HepG2 (cell line): Measurements from ENCODE around the gene SYNGR1. TPM values are rescaled to one million over a fixed set of nuclear protein-coding genes. Genes with fewer than 3 reads are reported as not detected.

Source experiments
- ATAC-seq: fragments of 200-7000 bp; cut with Tn5 transposase; 3 replicates; pipeline ENCODE4 v1.9.1; 2020; ENCODE audit warnings: mild to moderate bottlenecking, moderate library complexity
- BruUV-seq: library from RNA; stranded (reverse); fragments of 400-500 nt; replicated peaks from 2 replicates; lab custom pipeline; 2021; lab: Mats Ljungman, UMichigan
- CTCF ChIA-PET: fragments of 300-600 bp; formaldehyde crosslinking; extraction: SDS; loops from one replicate; lab custom pipeline; 2021; ENCODE audit warnings: low total read pairs, inconsistent platforms, low intra/inter-chr PET ratio; lab: Yijun Ruan, JAX
- POLR2A ChIA-PET: fragments of 350-600 bp; sonication (Branson Sonifier 250); formaldehyde crosslinking; loops from one replicate; lab custom pipeline; 2020; ENCODE audit warnings: antibody characterized with exemption, inconsistent platforms; lab: Yijun Ruan, JAX
- DNase-seq: peaks from one replicate; pipeline ENCODE4 v3.0.0-alpha.2; 2015; ENCODE audit warnings: low spot score
- FAIRE-seq: peaks from 3 replicates; lab custom pipeline; 2011; peaks lifted over from hg19 to GRCh38; lab: Jason Lieb, UNC
- H2AFZ ChIP-seq: one replicate; pipeline ENCODE4 v1.6.1; 2011; ENCODE audit warnings: low read length, inconsistent platforms
- H3K27ac ChIP-seq: fragments of 300-600 bp; 3 replicates; pipeline ENCODE4 v1.8.0; 2011; ENCODE audit warnings: mixed run types, mild to moderate bottlenecking, mixed read lengths, low read length, inconsistent platforms; ENCODE audit not compliant: insufficient read depth; ENCODE audit errors: extremely low read length
- H3K27me3 ChIP-seq, 2 experiments: fragments of 200-600 bp in 1 of 2; 2 replicates in 1 of 2; 3 replicates in 1 of 2; pipeline versions ENCODE4 v1.6.0 to v1.8.0; 2011; ENCODE audit warnings: low read length in 2 of 2, mild to moderate bottlenecking in 2 of 2, moderate library complexity in 2 of 2, inconsistent platforms in 1 of 2; ENCODE audit not compliant: insufficient read depth in 2 of 2, control insufficient read depth in 1 of 2
- H3K36me3 ChIP-seq, 2 experiments: fragments of 200-600 bp in 1 of 2; replicated peaks in 1 of 2; 2 replicates in 1 of 2; 3 replicates in 1 of 2; pipeline versions ENCODE4 v1.5.1 to v1.8.0; 2011; ENCODE audit warnings: low read length in 2 of 2, inconsistent platforms in 1 of 2; ENCODE audit not compliant: insufficient read depth in 2 of 2, control insufficient read depth in 1 of 2
- H3K4me1 ChIP-seq: 2 replicates; pipeline ENCODE4 v1.5.1; 2012; ENCODE audit warnings: low read length, inconsistent platforms; ENCODE audit not compliant: insufficient read depth
- H3K4me2 ChIP-seq: 2 replicates; pipeline ENCODE4 v1.6.0; 2011; ENCODE audit warnings: low read depth, low read length, inconsistent platforms
- H3K4me3 ChIP-seq, 3 experiments: fragments of 200-600 bp in 1 of 3; sonication (generic), shearing (Covaris generic) in 1 of 3; replicated peaks in 1 of 3; 2 replicates each; pipeline ENCODE4 v1.5.1; 2011 to 2016; ENCODE audit warnings: low read length in 3 of 3, inconsistent platforms in 2 of 3, low read depth in 2 of 3, mild to moderate bottlenecking in 2 of 3, control low read depth in 1 of 3, mixed read lengths in 1 of 3; ENCODE audit not compliant: insufficient read depth in 1 of 3
- H3K79me2 ChIP-seq: one replicate; pipeline ENCODE4 v1.6.1; 2011; ENCODE audit warnings: low read length, inconsistent platforms; ENCODE audit not compliant: insufficient read depth
- H3K9ac ChIP-seq: 2 replicates; pipeline ENCODE4 v1.6.0; 2011; ENCODE audit warnings: mild to moderate bottlenecking, low read depth, low read length, inconsistent platforms; ENCODE audit not compliant: insufficient read depth
- H3K9me3 ChIP-seq: 2 replicates; pipeline ENCODE4 v1.5.1; 2012; ENCODE audit warnings: mild to moderate bottlenecking, low read length
- H4K20me1 ChIP-seq: 2 replicates; pipeline ENCODE4 v1.6.0; 2011; ENCODE audit warnings: inconsistent platforms, mild to moderate bottlenecking, low read length, moderate library complexity; ENCODE audit not compliant: insufficient read depth
- ATF5 ChIP-seq: sonication (generic); formaldehyde crosslinking; IDR thresholded peaks from 2 replicates; pipeline ENCODE4 v1.4.0; 2020; ENCODE audit warnings: mild to moderate bottlenecking, low read depth, missing genetic modification reagents
- CREBL2 ChIP-seq: sonication (generic); formaldehyde crosslinking; IDR thresholded peaks from 2 replicates; pipeline ENCODE4 v1.8.1; 2023; ENCODE audit warnings: missing genetic modification reagents, mild to moderate bottlenecking, borderline replicate concordance
- FUBP1 ChIP-seq: sonication (generic); formaldehyde crosslinking; IDR thresholded peaks from 2 replicates; pipeline ENCODE4 v1.5.1; 2020; ENCODE audit warnings: missing genetic modification reagents, mild to moderate bottlenecking, borderline replicate concordance
- HDAC6 ChIP-seq: fragments of 200-600 bp; sonication (generic); IDR thresholded peaks from 2 replicates; pipeline ENCODE4 v1.7.0; 2017; ENCODE audit warnings: mild to moderate bottlenecking, antibody characterized with exemption, low read length, low read depth
- HINFP ChIP-seq: sonication (generic); formaldehyde crosslinking; IDR thresholded peaks from 2 replicates; pipeline ENCODE4 v1.4.0; 2020; ENCODE audit warnings: low read depth, mild to moderate bottlenecking, missing genetic modification reagents
- KDM1A ChIP-seq: IDR thresholded peaks from 2 replicates; pipeline ENCODE4 v1.6.1; 2016; ENCODE audit warnings: missing compliant biosample characterization
- KLF9 ChIP-seq: IDR thresholded peaks from 2 replicates; pipeline ENCODE4 v1.6.1; 2016; ENCODE audit warnings: low read depth
- MAZ ChIP-seq, 2 experiments: sonication (generic) in 1 of 2; formaldehyde crosslinking in 1 of 2; IDR thresholded peaks; 2 replicates each; pipeline versions ENCODE4 v1.5.0 to v1.6.1; 2012 to 2020; ENCODE audit warnings: low read depth in 2 of 2, mild to moderate bottlenecking in 2 of 2, borderline replicate concordance in 1 of 2, improper control_type of control experiment in 1 of 2, low read length in 1 of 2, missing genetic modification reagents in 1 of 2, moderate library complexity in 1 of 2
- PLRG1 ChIP-seq: fragments of 450-650 bp; conservative IDR thresholded peaks from 2 replicates; pipeline ENCODE4 v1.6.1; 2016
- SNAI1 ChIP-seq: sonication (generic); formaldehyde crosslinking; IDR thresholded peaks from 2 replicates; pipeline ENCODE4 v1.5.0; 2020; ENCODE audit warnings: mild to moderate bottlenecking, missing genetic modification reagents, borderline replicate concordance
- TAF15 ChIP-seq: fragments of 200-400 bp; formaldehyde crosslinking; IDR thresholded peaks from one replicate; pipeline ENCODE4 v1.6.1; 2018; ENCODE audit warnings: mild to moderate bottlenecking, low read depth, low read length; ENCODE audit not compliant: poor library complexity, severe bottlenecking
- ZFP1 ChIP-seq: IDR thresholded peaks from 2 replicates; pipeline ENCODE4 v1.6.1; 2016
- ZFP36L2 ChIP-seq: sonication (generic); formaldehyde crosslinking; IDR thresholded peaks from 2 replicates; pipeline ENCODE4 v1.4.0; 2020; ENCODE audit warnings: missing genetic modification reagents
- ZNF326 ChIP-seq: sonication (generic); formaldehyde crosslinking; IDR thresholded peaks from 2 replicates; pipeline ENCODE4 v1.4.0; 2020; ENCODE audit warnings: missing genetic modification reagents, borderline replicate concordance
- ZNF761 ChIP-seq: sonication (generic); formaldehyde crosslinking; conservative IDR thresholded peaks from 2 replicates; pipeline ENCODE4 v1.4.0; 2020; ENCODE audit warnings: mild to moderate bottlenecking, missing genetic modification reagents
- WGBS: methylation state at CpG from one replicate; pipeline ENCODE4 v1.1.6; 2017; ENCODE audit warnings: low lambda C conversion rate; 5-methylcytosine and 5-hydroxymethylcytosine counted together
- in situ Hi-C: cut with HindIII; loops from 2 replicates; pipeline ENCODE4 v1.10.0; 2017; ENCODE audit warnings: low pct_unique_long_range_greater_than_20kb; ENCODE audit not compliant: extremely low pct_ligation_motif_present
- intact Hi-C: fragments of 100-400 bp; cut with micrococcal nuclease; formaldehyde crosslinking; loops from one replicate; pipeline ENCODE4 v1.10.0; 2022; ENCODE audit not compliant: unreplicated experiment
- polyA plus RNA-seq, 8 experiments: library from polyadenylated mRNA; depleted of rRNA in 3 of 8; stranded (reverse) in 7 of 8; unstranded in 1 of 8; fragments of >200 nt; fragmentation: Illumina TruSeq in 4 of 8; extraction: Trizol in 4 of 8; gene quantifications; 2 replicates each; pipeline versions ENCODE4 v1.2.1 to v1.2.3, GENCODE V29; 2011 to 2016; ENCODE audit warnings: low read depth in 4 of 8, missing spikeins in 1 of 8, mixed read lengths in 1 of 8; ENCODE audit not compliant: insufficient read depth in 1 of 8
- total RNA-seq, 5 experiments: library from RNA; depleted of rRNA; stranded (reverse); fragments of >200 nt; fragmentation: Illumina TruSeq; extraction: Trizol; gene quantifications; 2 replicates each; pipeline ENCODE4 v1.2.3, GENCODE V29; 2016; ENCODE audit warnings: low read depth in 1 of 5

SYNGR1 gene
- total and polyA plus RNA-seq, 2 of the 13 experiments (the other 11 are each of a cell fraction or from before 2014, with no cell fraction given) = 0.27 to 2.7 TPM

- no TSS peak for BruUV-seq
- intact Hi-C loops = loop anchor here (5.0 kb wide), 1 partner anchor 77 kb away; the partner anchor contains the start of gene PDGFB
- Histone ChIP-seq H2AFZ (no peak within 1 kb of the TSS), H3K27me3 (no peaks in the 10 kb centered on the region; a peak in 1 of 5 replicates), H3K36me3 (peaks cover 26 to 43% of the 10 kb centered on the region in 2 experiments), H4K20me1 (peaks cover 47% of the 10 kb centered on the region), H3K27ac (peak within 1 kb of the TSS; percentile 97), H3K9me3 (no peaks in the 10 kb centered on the region), H3K4me1 (peaks cover 51% of the 10 kb centered on the region), H3K9ac (peak within 1 kb of the TSS; percentile 98), H3K4me2 (peak within 1 kb of the TSS; percentile 94), H3K79me2 (peaks cover 46% of the 10 kb centered on the region), H3K4me3 (peak within 1 kb of the TSS; percentile 76 to 94 (median 87))
- FAIRE-seq = peak; percentile 82
- peak; percentile 98 for DNase-seq
- ChIA-PET POLR2A (interaction anchor here (0.5 to 5.2 kb wide), 53 partner anchors 9 to 858 kb away, joined by 3 to 93 read pairs (median 6); partner anchors contain the start of genes ATF4, CBX7, GTPBP1 and MIEF1), CTCF (no interaction called here)
- under 1% methylated on average over 36 of the region's 65 CpGs for WGBS
- peak; percentile 65 for ATAC-seq
- in situ Hi-C loops = no loop called here
- TF ChIP-seq FUBP1 (CRISPR knock-in tag) (no peak), CREBL2 (CRISPR knock-in tag) (no peak), ZNF326 (no peak), TAF15 (no peak), ZFP36L2 (no peak), KDM1A (CRISPR knock-in tag) (no peak), HDAC6 (no peak; the same call in 1 of the 2 replicates), ATF5 (peak; percentile 53; the same call in 1 of the 2 replicates), HINFP (CRISPR knock-in tag) (no peak), KLF9 (CRISPR knock-in tag) (peak; percentile 65; the same call in 1 of the 2 replicates), MAZ (IDR thresholded peaks at IDR 0.05; ENCODE audit: borderline replicate concordance, low read depth, low read length) (peak; percentile 60; the same call in 1 of the 2 replicates), MAZ (CRISPR knock-in tag; IDR thresholded peaks at IDR 0.05; ENCODE audit: low read depth) (peak; percentile 86), SNAI1 (CRISPR knock-in tag) (peak; percentile 81; the same call in 1 of the 2 replicates), ZFP1 (peak; percentile 36; the same call in 1 of the 2 replicates), PLRG1 (no peak), ZNF761 (CRISPR knock-in tag) (no peak; the same call in 1 of the 2 replicates)
Measured at GRCh38 chr22:39319284-39320022, 30.3 kb upstream of the SYNGR1 start, which contains the start of gene RPL3. TSS of gene RPL3 (minus strand) at chr22:39319623. CDS start at chr22:39319597, 26 bp downstream.
